ENCODE data around the gene EPHA4. TPM values are rescaled to one million over a fixed set of nuclear protein-coding genes. Genes with fewer than 3 reads are reported as not detected.

Gene EPHA4
- 16.5 and 21.6 TPM in 2 replicates for total RNA-seq (2012; rRNA removed)

DNA sequence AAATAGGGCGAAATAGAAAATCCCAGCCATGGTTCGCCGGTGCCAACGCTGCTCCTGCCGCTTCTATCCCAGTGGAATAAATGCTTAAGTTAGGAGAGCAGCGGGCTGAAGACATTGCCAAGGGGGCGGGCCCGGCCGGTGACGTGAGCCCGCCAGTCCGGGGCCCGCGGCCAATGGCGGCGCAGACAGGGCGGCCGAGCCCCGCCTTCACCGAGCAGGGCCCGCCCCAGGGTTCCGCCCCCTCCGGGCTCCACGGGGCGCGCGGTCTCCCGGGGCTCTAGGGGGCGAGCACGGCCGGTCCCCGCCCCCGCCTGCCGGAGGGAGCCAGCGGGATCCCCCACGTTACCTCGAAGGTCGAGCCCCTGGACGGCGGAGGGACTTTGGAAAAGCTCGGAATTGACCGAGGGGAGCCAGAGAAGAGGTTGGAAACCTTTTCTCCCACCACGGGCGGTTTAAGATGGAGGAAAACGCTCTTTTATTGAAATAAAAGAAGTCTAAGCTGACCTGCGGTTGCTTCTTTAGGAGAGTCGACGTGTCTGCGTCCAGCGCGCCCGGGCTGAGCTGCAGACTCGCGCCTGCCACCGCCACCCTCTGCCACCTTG lies at the start of gene EPHA4:
Gene EPHA4 (minus strand): TSS at position 86 of the 602 bp plus-strand sequence. CDS start 56 bp downstream, at position 30.
- no peaks in the 10 kb centered on the region for H3K9me3 ChIP-seq (replicated peaks; ENCODE audit: low read length)
- H3K9ac ChIP-seq (ENCODE audit: low read depth, low read length) = peak within 1 kb of the TSS; percentile 80
- H3K27me3 ChIP-seq (ENCODE audit: control insufficient read depth, insufficient read depth, low read length) = no peaks in the 10 kb centered on the region
- H3K4me2 ChIP-seq (ENCODE audit: low read length) = peak within 1 kb of the TSS; percentile 97
- H3K36me3 ChIP-seq (ENCODE audit: insufficient read depth, low read length) = no peaks in the 10 kb centered on the region
- peak within 1 kb of the TSS; percentile 83 for H3K4me3 ChIP-seq (ENCODE audit: low read length)
- peaks cover 28% of the 10 kb centered on the region for H3K4me1 ChIP-seq (ENCODE audit: control insufficient read depth, insufficient read depth, low read length)

DNA sequence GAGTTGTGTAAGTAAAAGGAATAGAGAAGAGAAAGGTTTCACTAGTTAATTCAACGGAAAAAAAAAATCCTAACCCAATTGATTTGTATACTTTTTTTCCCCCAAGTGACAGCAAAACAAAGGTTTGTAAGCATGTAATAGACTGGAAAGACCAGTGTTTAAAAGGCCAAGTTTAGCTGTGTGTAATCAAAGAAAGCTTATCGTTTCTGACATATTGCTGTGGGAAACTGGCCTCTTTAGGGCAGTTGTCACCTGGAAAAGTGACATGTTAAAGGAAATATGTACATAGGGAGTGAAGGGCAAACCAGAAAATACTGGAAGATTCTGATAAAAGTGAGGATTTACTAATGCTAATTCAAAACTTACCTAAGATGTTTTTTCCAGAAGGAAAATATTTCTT lies 45.9 kb upstream of the EPHA4 start:
- Histone ChIP-seq H3K9ac (ENCODE audit: low read depth, low read length) (no peak overlapping the region), H3K4me1 (ENCODE audit: control insufficient read depth, insufficient read depth, low read length) (peaks cover 7% of the 10 kb centered on the region), H3K36me3 (ENCODE audit: insufficient read depth, low read length) (no peaks in the 10 kb centered on the region), H3K4me3 (ENCODE audit: low read length) (no peak overlapping the region), H3K4me2 (ENCODE audit: low read length) (no peak overlapping the region), H3K27me3 (ENCODE audit: control insufficient read depth, insufficient read depth, low read length) (no peaks in the 10 kb centered on the region), H3K9me3 (replicated peaks; ENCODE audit: low read length) (no peaks in the 10 kb centered on the region)

DNA sequence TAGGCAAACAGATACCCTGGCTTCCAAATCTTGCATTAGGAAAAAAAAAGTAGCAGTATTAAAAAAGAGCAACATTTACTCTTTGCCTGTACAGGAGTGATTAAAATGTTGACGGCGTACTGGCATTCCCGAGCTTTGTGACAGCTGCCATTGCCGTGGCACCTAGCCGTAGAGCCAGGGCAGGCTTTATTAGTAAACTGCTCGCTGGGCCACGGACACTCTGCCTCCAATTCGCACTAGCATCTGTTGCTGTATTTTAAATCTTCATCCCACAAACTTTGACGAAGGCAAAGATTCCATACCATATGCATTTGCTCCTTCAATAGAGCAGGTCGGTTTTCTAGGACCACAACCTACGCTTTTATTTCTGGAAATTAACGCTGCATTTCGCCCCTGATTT lies 44.5 kb upstream of the EPHA4 start:
- Histone ChIP-seq H3K4me1 (ENCODE audit: control insufficient read depth, insufficient read depth, low read length) (peaks cover 7% of the 10 kb centered on the region), H3K9me3 (replicated peaks; ENCODE audit: low read length) (no peaks in the 10 kb centered on the region), H3K4me2 (ENCODE audit: low read length) (peak overlapping the region; percentile 64), H3K4me3 (ENCODE audit: low read length) (peak overlapping the region; percentile 22), H3K9ac (ENCODE audit: low read depth, low read length) (no peak overlapping the region), H3K27me3 (ENCODE audit: control insufficient read depth, insufficient read depth, low read length) (no peaks in the 10 kb centered on the region), H3K36me3 (ENCODE audit: insufficient read depth, low read length) (no peaks in the 10 kb centered on the region)

DNA sequence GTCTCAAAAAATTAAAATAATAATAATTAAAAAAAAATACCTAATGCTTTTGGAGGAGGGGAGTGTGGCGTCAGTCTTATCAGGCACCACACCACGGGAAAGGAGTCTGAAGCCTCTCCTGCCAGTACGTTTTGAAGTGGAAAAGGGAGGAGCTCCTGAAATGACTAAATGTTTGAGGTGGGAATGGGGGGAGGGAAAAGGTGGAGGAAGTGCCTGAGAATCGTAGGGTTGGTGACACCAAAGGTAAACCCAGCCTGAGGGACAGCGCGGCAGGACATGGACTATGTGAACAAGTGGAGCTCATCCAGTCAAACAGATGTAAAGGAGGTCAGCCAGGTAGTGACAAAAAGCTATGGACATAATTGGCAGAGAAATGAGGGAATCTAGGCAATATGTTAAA lies 42.2 kb upstream of the EPHA4 start:
- H3K27me3 ChIP-seq (ENCODE audit: control insufficient read depth, insufficient read depth, low read length) = no peaks in the 10 kb centered on the region
- H3K9me3 ChIP-seq (replicated peaks; ENCODE audit: low read length) = no peaks in the 10 kb centered on the region
- no peak overlapping the region for H3K9ac ChIP-seq (ENCODE audit: low read depth, low read length)
- peaks cover 7% of the 10 kb centered on the region for H3K4me1 ChIP-seq (ENCODE audit: control insufficient read depth, insufficient read depth, low read length)
- H3K36me3 ChIP-seq (ENCODE audit: insufficient read depth, low read length) = no peaks in the 10 kb centered on the region
- H3K4me3 ChIP-seq (ENCODE audit: low read length) = no peak overlapping the region
- H3K4me2 ChIP-seq (ENCODE audit: low read length) = no peak overlapping the region

DNA sequence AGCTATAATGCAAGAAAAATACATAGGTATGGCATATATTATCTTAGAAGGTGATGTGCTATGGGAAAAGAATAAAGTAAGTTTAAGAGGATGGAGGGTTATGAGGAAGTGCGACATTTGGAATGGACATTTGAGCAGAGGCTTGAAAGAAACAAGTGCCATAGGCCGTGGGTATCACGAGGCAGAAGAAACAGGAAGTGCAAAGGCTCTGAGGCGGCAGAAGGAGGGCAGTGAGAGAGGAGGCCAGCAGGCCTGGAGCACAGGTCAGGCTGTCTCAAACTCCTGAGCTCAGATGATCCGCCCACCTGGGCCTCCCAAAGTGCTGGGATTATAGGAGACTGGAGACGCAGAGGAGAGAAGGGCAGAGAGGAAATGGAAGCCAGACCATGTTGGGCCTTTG lies 40.7 kb upstream of the EPHA4 start:
- Histone ChIP-seq H3K27me3 (ENCODE audit: control insufficient read depth, insufficient read depth, low read length) (no peaks in the 10 kb centered on the region), H3K4me2 (ENCODE audit: low read length) (no peak overlapping the region), H3K9ac (ENCODE audit: low read depth, low read length) (no peak overlapping the region), H3K4me1 (ENCODE audit: control insufficient read depth, insufficient read depth, low read length) (peaks cover 7% of the 10 kb centered on the region), H3K4me3 (ENCODE audit: low read length) (no peak overlapping the region), H3K36me3 (ENCODE audit: insufficient read depth, low read length) (no peaks in the 10 kb centered on the region), H3K9me3 (replicated peaks; ENCODE audit: low read length) (no peaks in the 10 kb centered on the region)

DNA sequence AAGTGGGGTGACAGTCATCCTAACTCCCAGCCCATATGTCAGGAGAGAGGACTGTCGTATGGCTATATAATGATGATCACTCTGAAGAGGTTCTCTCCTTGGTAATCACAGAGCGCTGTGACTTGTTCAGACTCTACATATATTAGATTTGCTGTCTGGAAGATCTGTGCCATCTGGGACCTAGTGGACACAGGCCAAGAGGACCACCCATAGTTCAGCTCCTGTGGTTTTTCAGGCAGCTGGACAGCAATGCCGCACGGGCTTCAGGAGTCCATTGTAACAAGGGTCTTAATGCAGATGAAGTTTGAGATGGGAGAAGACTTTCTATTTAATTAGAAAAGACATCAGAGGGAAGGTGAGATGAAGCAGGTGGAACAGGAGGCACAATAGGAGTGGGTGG lies 40.1 kb upstream of the EPHA4 start:
- H3K4me1 ChIP-seq (ENCODE audit: control insufficient read depth, insufficient read depth, low read length) = peaks cover 7% of the 10 kb centered on the region
- H3K4me2 ChIP-seq (ENCODE audit: low read length) = no peak overlapping the region
- no peaks in the 10 kb centered on the region for H3K27me3 ChIP-seq (ENCODE audit: control insufficient read depth, insufficient read depth, low read length)
- no peak overlapping the region for H3K4me3 ChIP-seq (ENCODE audit: low read length)
- no peaks in the 10 kb centered on the region for H3K9me3 ChIP-seq (replicated peaks; ENCODE audit: low read length)
- no peak overlapping the region for H3K9ac ChIP-seq (ENCODE audit: low read depth, low read length)
- no peaks in the 10 kb centered on the region for H3K36me3 ChIP-seq (ENCODE audit: insufficient read depth, low read length)

DNA sequence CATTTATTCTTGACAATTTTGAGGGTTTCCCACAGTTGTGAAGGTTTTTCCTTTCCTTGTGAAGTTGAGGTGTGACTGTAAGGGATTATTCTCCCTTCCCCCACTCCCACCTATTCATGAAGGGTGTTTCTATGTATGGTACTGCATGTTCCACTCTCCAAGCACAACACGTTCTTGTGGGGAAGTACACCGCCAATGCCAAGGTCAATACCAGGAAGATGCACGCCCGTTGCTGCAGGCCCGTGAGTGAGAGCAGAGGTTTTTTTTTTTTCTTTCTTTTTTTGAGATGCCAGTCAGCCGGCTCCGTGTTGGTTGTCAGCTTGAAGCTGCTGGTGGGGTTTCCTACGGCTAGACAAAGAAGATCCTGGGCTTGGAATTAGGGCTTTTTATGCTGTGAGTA lies 38.6 kb upstream of the EPHA4 start:
- Histone ChIP-seq H3K9me3 (replicated peaks; ENCODE audit: low read length) (no peaks in the 10 kb centered on the region), H3K36me3 (ENCODE audit: insufficient read depth, low read length) (no peaks in the 10 kb centered on the region), H3K4me2 (ENCODE audit: low read length) (no peak overlapping the region), H3K4me1 (ENCODE audit: control insufficient read depth, insufficient read depth, low read length) (no peaks in the 10 kb centered on the region), H3K9ac (ENCODE audit: low read depth, low read length) (no peak overlapping the region), H3K4me3 (ENCODE audit: low read length) (no peak overlapping the region), H3K27me3 (ENCODE audit: control insufficient read depth, insufficient read depth, low read length) (no peaks in the 10 kb centered on the region)

DNA sequence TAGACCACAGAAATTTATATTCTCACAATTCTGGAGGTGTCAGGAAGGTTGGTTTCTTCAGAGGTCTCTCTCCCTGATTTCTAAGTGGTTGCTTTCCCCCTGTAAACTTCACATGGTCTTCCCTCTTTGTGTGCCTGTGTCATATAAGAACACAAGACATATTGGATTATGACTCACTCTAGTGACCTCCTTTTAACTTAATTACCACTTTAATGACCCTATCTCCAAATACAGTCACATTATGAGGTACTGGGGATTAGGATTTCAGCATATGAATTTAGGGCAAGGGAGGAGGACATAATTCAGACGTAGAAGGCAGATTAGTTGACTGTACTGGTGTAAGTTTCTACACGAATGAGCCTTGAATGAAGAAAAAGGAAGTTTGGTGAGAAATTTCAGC lies 38.2 kb upstream of the EPHA4 start:
- Histone ChIP-seq H3K27me3 (ENCODE audit: control insufficient read depth, insufficient read depth, low read length) (no peaks in the 10 kb centered on the region), H3K9ac (ENCODE audit: low read depth, low read length) (no peak overlapping the region), H3K36me3 (ENCODE audit: insufficient read depth, low read length) (no peaks in the 10 kb centered on the region), H3K4me2 (ENCODE audit: low read length) (no peak overlapping the region), H3K4me3 (ENCODE audit: low read length) (no peak overlapping the region), H3K4me1 (ENCODE audit: control insufficient read depth, insufficient read depth, low read length) (no peaks in the 10 kb centered on the region), H3K9me3 (replicated peaks; ENCODE audit: low read length) (no peaks in the 10 kb centered on the region)

DNA sequence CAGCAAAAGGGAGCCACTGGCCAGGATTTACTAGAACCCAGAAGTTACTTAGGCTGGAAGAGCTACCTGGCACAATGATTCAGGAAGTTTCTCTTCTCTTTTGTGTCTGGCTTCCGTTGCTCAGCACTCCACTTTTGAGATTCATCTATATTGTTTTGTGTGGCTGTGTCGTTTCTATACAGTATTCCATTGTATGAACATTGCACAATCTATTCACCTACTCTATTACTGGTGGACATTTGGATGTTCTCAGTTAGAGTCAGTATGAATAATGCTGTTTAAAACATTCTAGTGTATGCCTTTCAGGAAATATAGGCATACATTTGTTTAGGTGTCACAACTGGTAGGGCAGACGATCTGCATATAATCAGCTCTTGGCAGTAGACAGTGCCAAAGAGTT lies 36.3 kb upstream of the EPHA4 start:
- H3K4me1 ChIP-seq (ENCODE audit: control insufficient read depth, insufficient read depth, low read length) = no peaks in the 10 kb centered on the region
- no peak overlapping the region for H3K4me2 ChIP-seq (ENCODE audit: low read length)
- H3K27me3 ChIP-seq (ENCODE audit: control insufficient read depth, insufficient read depth, low read length) = no peaks in the 10 kb centered on the region

DNA sequence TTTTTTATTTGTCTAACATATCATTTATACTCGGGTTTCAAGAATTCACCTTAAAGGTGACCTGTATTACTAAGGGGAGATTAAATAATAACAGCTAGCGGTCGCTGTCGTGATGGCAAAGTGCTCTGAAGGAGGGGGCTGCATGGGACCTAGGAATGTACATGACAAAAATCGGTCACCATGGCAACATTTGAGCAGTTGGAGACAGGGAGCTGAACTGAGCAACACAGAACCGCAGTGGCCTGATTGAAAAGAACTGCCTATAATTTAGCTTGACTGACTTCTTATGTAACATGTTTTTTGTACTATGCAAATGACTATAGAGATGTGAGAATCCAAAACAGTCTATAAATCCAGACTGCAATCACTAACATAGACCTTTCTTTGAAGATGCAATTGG lies 34.3 kb upstream of the EPHA4 start:
- no peaks in the 10 kb centered on the region for H3K9me3 ChIP-seq (replicated peaks; ENCODE audit: low read length)
- H3K27me3 ChIP-seq (ENCODE audit: control insufficient read depth, insufficient read depth, low read length) = no peaks in the 10 kb centered on the region
- no peak overlapping the region for H3K9ac ChIP-seq (ENCODE audit: low read depth, low read length)
- no peak overlapping the region for H3K4me3 ChIP-seq (ENCODE audit: low read length)
- H3K4me2 ChIP-seq (ENCODE audit: low read length) = no peak overlapping the region
- H3K4me1 ChIP-seq (ENCODE audit: control insufficient read depth, insufficient read depth, low read length) = no peaks in the 10 kb centered on the region
- H3K36me3 ChIP-seq (ENCODE audit: insufficient read depth, low read length) = no peaks in the 10 kb centered on the region

More for the DNA sequence above, 36.3 kb upstream of the EPHA4 start:
- no peaks in the 10 kb centered on the region for H3K9me3 ChIP-seq (replicated peaks; ENCODE audit: low read length)
- H3K36me3 ChIP-seq (ENCODE audit: insufficient read depth, low read length) = no peaks in the 10 kb centered on the region
- no peak overlapping the region for H3K9ac ChIP-seq (ENCODE audit: low read depth, low read length)
- H3K4me3 ChIP-seq (ENCODE audit: low read length) = no peak overlapping the region

DNA sequence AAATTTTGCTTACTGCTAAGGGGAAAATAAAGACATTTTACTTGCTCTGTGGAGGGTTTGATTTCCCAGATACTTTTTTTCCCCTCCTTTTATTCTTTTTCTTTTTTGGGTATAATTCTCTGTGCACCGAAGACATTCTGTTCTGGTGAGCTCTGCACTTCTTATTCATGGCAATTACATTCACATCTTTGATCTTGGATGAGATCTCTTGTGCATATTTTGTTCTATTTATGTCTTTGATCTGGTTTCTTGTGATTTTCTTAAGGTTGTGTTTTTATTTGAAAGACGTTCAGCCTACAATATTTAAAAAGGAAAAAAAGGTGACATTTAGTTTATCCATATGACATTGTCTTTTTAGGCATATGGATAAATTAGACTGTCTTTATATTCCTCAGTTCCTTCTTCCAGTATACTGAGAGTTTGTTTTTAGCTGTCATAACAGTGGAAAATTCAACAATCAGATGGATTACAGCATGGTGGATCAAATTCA lies 33.7 kb upstream of the EPHA4 start:
- H3K4me2 ChIP-seq (ENCODE audit: low read length) = no peak overlapping the region
- no peak overlapping the region for H3K4me3 ChIP-seq (ENCODE audit: low read length)
- no peak overlapping the region for H3K9ac ChIP-seq (ENCODE audit: low read depth, low read length)
- H3K9me3 ChIP-seq (replicated peaks; ENCODE audit: low read length) = no peaks in the 10 kb centered on the region
- no peaks in the 10 kb centered on the region for H3K27me3 ChIP-seq (ENCODE audit: control insufficient read depth, insufficient read depth, low read length)
- no peaks in the 10 kb centered on the region for H3K4me1 ChIP-seq (ENCODE audit: control insufficient read depth, insufficient read depth, low read length)
- no peaks in the 10 kb centered on the region for H3K36me3 ChIP-seq (ENCODE audit: insufficient read depth, low read length)

DNA sequence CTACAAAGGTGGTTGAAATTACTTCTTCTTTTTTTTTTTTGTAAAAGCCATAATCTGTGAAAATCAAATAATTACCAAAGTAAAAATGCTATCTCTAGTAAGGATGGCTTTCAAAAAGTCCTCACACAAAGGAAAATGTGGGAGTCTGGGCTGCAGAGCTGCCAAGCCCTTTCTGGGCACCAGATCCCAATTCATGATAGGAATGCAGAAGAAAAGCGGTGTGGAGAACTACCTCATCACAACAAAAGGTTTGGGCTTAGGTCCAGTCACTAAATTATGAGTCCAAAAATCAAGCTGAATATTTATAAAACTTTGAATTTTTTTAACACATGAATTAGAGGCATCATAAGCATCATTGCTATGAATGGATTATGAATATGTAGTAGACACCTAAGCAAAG lies 30.8 kb upstream of the EPHA4 start:
- no peak overlapping the region for H3K9ac ChIP-seq (ENCODE audit: low read depth, low read length)
- H3K4me2 ChIP-seq (ENCODE audit: low read length) = no peak overlapping the region
- H3K9me3 ChIP-seq (replicated peaks; ENCODE audit: low read length) = no peaks in the 10 kb centered on the region
- H3K27me3 ChIP-seq (ENCODE audit: control insufficient read depth, insufficient read depth, low read length) = no peaks in the 10 kb centered on the region
- no peak overlapping the region for H3K4me3 ChIP-seq (ENCODE audit: low read length)
- H3K4me1 ChIP-seq (ENCODE audit: control insufficient read depth, insufficient read depth, low read length) = no peaks in the 10 kb centered on the region
- H3K36me3 ChIP-seq (ENCODE audit: insufficient read depth, low read length) = no peaks in the 10 kb centered on the region

All from skeletal muscle satellite cell (primary cell).